ENCODE measurements around the gene FCGR3A.

FCGR3A gene

DNA sequence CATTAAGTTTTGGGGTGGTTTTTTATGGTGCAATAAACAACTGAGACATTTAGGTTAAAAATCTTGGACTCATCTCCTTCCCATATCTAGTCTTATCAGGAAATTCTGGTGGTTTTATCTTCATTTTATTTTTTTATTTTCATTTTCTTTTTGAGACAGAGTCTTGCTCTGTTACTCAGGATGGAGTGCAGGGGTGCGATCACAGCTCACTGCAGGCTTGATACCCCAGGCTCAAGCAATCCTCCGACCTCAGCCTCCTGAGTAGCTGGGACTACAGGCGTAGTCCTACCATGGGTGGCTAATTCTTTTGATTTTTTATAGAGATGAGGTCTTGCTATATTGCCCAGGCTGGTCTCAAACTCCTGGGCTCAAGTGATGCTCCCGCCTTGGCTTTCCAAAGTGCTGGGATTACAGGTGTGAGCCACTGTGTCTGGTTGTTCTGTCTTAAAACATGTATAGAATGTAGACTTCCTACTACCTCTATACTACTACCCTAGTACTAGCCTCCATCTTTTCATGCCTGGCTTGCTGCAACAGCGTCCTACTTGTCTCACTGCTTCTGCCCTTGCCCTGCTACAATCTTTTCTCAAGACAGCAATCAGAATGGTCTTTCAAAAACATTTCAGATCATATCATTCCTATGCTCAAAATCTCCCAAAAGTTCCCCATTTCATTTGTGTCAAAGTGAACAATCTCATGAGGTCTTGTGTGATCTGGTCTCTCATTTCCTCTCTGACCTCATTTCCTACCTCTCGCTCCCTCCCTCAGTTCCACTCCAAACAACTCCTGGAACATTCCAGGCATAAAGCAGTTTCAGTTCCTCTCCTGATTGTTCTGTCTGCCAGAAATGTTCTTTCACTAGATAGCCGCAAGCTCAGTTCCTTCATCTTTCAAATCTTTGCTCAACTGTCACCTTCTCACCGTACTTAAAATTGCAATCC lies 50.2 kb downstream of the FCGR3A start:
- no peak for DNase-seq

- no peak for DNase-seq
Observed at GRCh38 chr1:161498646-161499045, 51.0 kb downstream of the FCGR3A start.

DNA sequence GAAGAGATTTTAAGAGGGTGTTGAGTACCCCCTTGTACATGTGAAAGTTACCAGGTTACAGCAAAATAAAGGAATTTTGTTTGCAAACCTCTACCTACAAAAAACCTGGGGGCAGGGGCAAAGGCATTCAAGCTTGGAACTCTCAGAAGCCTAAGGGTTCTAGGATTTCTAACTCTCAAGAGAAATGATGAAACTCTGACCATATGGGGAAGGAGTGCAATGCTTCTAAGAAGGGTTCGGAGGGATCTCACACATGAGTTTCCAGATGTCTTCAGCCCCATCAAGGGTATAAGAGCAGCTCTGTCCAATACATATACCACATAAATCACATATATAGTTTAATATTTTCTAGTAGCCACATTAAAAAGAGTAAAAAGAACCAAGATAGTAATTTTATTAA lies 51.7 kb downstream of the FCGR3A start:
- no peak for DNase-seq

DNA sequence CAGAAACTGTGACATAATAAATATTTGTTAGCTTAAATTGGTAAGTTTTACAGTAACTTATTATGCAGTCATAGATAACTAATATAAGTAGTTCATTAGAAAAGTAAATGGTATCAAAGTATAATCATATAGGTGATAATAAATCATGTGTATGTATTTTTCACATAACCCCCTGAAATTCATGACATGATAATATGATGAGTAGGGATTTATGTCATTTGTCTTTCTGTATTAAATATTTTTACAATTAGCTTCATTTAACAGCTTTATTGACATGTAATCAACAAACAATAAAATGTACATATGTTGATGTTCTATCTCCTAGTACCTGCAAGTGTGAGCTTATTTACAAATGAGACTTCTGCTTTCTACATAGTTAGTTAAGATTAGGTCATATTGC lies 54.1 kb downstream of the FCGR3A start:
- DNase-seq, result no peak

DNA sequence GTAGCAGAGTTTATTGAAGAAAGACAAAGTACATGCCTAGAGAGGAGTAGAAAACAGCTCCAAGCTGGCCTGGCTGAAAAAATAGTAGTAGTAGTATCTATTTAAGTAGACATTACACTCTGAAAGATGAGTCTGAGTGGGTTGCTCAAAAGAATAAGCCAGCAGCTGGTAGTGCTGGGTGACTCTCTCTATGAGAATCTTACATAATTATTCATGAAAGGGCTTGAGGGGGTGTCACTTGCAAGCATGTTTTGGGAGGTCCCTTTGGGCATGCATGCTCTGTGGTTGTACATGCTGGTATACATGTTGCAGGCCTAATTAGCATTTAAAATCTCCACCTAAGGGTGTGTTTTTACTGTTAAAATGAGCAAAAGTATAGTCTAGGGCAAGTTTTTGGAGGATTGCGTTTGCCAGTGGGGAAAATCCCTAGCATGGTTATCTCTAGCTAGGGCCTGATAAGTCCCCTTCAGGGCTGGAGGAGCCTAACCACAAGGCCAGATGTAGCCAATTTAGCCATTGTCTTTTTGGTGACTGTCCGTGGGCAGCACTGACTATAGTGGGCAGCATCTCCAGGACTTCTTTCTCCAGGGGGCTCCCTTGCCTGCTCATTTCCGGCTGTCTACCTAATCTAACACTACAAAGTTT lies 55.4 kb downstream of the FCGR3A start:
- DNase-seq, result no peak

DNA sequence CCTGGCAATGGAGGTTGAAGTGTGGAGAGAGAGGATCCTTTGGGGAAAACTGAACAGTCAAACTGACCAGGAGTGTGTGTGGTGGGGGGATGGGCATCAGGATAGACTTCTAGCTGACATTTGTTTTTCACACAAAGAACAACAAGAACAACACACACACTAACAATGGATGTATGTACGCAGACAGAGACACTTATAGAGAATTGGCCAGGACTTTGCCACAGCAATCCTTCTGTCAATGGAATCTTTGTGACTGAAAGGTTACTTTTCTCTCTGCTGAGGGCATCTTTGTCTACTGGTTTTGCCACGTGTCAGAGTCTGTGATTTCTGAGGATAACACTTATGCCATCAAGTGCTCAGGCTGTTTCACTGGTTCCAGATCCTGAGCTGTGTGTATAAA lies 56.8 kb downstream of the FCGR3A start:
- no peak for DNase-seq

Measured in activated T-cell treated with anti-CD3 and anti-CD28 coated beads, Interleukin-2, amount 50 U/mL, for 48 hours (primary cell).